ENCODE measurements around the gene CELF1.

The CELF1 gene

GRCh38 chr11:47485107-47485506 is 67.8 kb downstream of the CELF1 start:
- DNase-seq (ENCODE audit: low read depth in 2 of 2), result no peak

GRCh38 chr11:47483457-47483856 is 69.5 kb downstream of the CELF1 start:
- DNase-seq (ENCODE audit: low read depth in 2 of 2), result no peak

- no peak for DNase-seq (ENCODE audit: low read depth in 2 of 2)
Measured at GRCh38 chr11:47480762-47481161, 72.2 kb downstream of the CELF1 start.

- DNase-seq (ENCODE audit: low read depth in 2 of 2), result no peak
Measured at GRCh38 chr11:47478651-47479329, 74.1 kb downstream of the CELF1 start.

GRCh38 chr11:47477753-47478152 is 75.2 kb downstream of the CELF1 start:
- DNase-seq (ENCODE audit: low read depth in 2 of 2), result no peak

GRCh38 chr11:47477323-47477722 is 75.6 kb downstream of the CELF1 start:
- DNase-seq (ENCODE audit: low read depth in 2 of 2), result no peak

GRCh38 chr11:47470671-47471070 is 82.3 kb downstream of the CELF1 start:
- DNase-seq (ENCODE audit: low read depth in 2 of 2), result no peak

- DNase-seq (ENCODE audit: low read depth in 2 of 2), result no peak
Measured at GRCh38 chr11:47469361-47470179, 83.4 kb downstream of the CELF1 start.

- DNase-seq (ENCODE audit: low read depth in 2 of 2), result no peak
Measured at GRCh38 chr11:47468598-47469214, 84.2 kb downstream of the CELF1 start.

GRCh38 chr11:47467357-47467756 is 85.6 kb downstream of the CELF1 start:
- no peak for DNase-seq (ENCODE audit: low read depth in 2 of 2)

- no peak for DNase-seq (ENCODE audit: low read depth in 2 of 2)
Measured at GRCh38 chr11:47466701-47467250, 86.2 kb downstream of the CELF1 start.

GRCh38 chr11:47466201-47466600 is 86.7 kb downstream of the CELF1 start:
- DNase-seq (ENCODE audit: low read depth in 2 of 2), result no peak

GRCh38 chr11:47464483-47464882 is 88.4 kb downstream of the CELF1 start:
- no peak for DNase-seq (ENCODE audit: low read depth in 2 of 2)

GRCh38 chr11:47461876-47462275 is 91.1 kb downstream of the CELF1 start:
- no peak for DNase-seq (ENCODE audit: low read depth in 2 of 2)

- DNase-seq (ENCODE audit: low read depth in 2 of 2), result no peak
Measured at GRCh38 chr11:47460571-47461235, 92.2 kb downstream of the CELF1 start.

- peak; percentile 24 to 35 for DNase-seq (ENCODE audit: low read depth in 2 of 2)
Measured at GRCh38 chr11:47454258-47454671, 98.7 kb downstream of the CELF1 start.

- DNase-seq (ENCODE audit: low read depth in 2 of 2), result no peak
Measured at GRCh38 chr11:47453365-47453764, 99.6 kb downstream of the CELF1 start.

GRCh38 chr11:47451990-47452389 is 100.9 kb downstream of the CELF1 start:
- no peak for DNase-seq (ENCODE audit: low read depth in 2 of 2)

- DNase-seq (ENCODE audit: low read depth in 2 of 2), result no peak
Measured at GRCh38 chr11:47451436-47451835, 101.5 kb downstream of the CELF1 start.

GRCh38 chr11:47449541-47449940 is 103.4 kb downstream of the CELF1 start:
- DNase-seq (ENCODE audit: low read depth in 2 of 2), result no peak

- no peak for DNase-seq (ENCODE audit: low read depth in 2 of 2)
Measured at GRCh38 chr11:47448566-47449427, 104.1 kb downstream of the CELF1 start, which contains the start of gene RAPSN. Gene RAPSN (minus strand): TSS chr11:47449136. CDS start chr11:47448964, 172 bp downstream.
